Skeletal muscle satellite cell (primary cell): Measurements from ENCODE around the gene RAB19. TPM values are rescaled to one million over a fixed set of nuclear protein-coding genes. Genes with fewer than 3 reads are reported as not detected.

Source experiments
- H3K27me3 ChIP-seq: 2 replicates; pipeline ENCODE4 v1.7.0; 2013; ENCODE audit warnings: low read length; ENCODE audit not compliant: control insufficient read depth, insufficient read depth
- H3K36me3 ChIP-seq: 2 replicates; pipeline ENCODE4 v1.7.0; 2013; ENCODE audit warnings: mild to moderate bottlenecking, control low read depth, low read length; ENCODE audit not compliant: insufficient read depth
- H3K4me1 ChIP-seq: 2 replicates; pipeline ENCODE4 v1.7.0; 2013; ENCODE audit warnings: low read length; ENCODE audit not compliant: control insufficient read depth, insufficient read depth
- H3K4me2 ChIP-seq: 2 replicates; pipeline ENCODE4 v1.7.0; 2013; ENCODE audit warnings: mild to moderate bottlenecking, low read length
- H3K4me3 ChIP-seq: 2 replicates; pipeline ENCODE4 v1.7.0; 2013; ENCODE audit warnings: low read length
- H3K9ac ChIP-seq: 2 replicates; pipeline ENCODE4 v1.7.0; 2013; ENCODE audit warnings: mild to moderate bottlenecking, low read depth, low read length, moderate library complexity
- H3K9me3 ChIP-seq: replicated peaks from 2 replicates; pipeline ENCODE4 v1.7.0; 2013; ENCODE audit warnings: mild to moderate bottlenecking, control low read depth, low read length
- small RNA-seq: library from RNA; depleted of rRNA; stranded (forward); fragments of <200 nt; gene quantifications from one replicate; pipeline ENCODE3, GENCODE V24; 2012

RAB19 gene

GRCh38 chr7:140455743-140456142 lies 51.9 kb downstream of the RAB19 start:
- Histone ChIP-seq H3K4me2 (no peak overlapping the region), H3K9ac (no peak overlapping the region), H3K36me3 (peaks cover 44% of the 10 kb centered on the region), H3K27me3 (no peaks in the 10 kb centered on the region), H3K4me3 (no peak overlapping the region), H3K4me1 (no peaks in the 10 kb centered on the region), H3K9me3 (no peaks in the 10 kb centered on the region)

GRCh38 chr7:140456551-140457051 lies 52.7 kb downstream of the RAB19 start:
- Histone ChIP-seq H3K4me1 (no peaks in the 10 kb centered on the region), H3K9me3 (no peaks in the 10 kb centered on the region), H3K27me3 (no peaks in the 10 kb centered on the region), H3K4me2 (no peak overlapping the region), H3K4me3 (no peak overlapping the region), H3K36me3 (peaks cover 46% of the 10 kb centered on the region), H3K9ac (no peak overlapping the region)

GRCh38 chr7:140458201-140458600 lies 54.3 kb downstream of the RAB19 start:
- no peaks in the 10 kb centered on the region for H3K4me1 ChIP-seq
- H3K36me3 ChIP-seq: peaks cover 49% of the 10 kb centered on the region
- no peaks in the 10 kb centered on the region for H3K27me3 ChIP-seq

GRCh38 chr7:140458916-140459315 lies 55.1 kb downstream of the RAB19 start:
- Histone ChIP-seq H3K9me3 (no peaks in the 10 kb centered on the region), H3K4me1 (no peaks in the 10 kb centered on the region), H3K4me2 (no peak overlapping the region), H3K9ac (no peak overlapping the region), H3K27me3 (no peaks in the 10 kb centered on the region), H3K36me3 (peaks cover 49% of the 10 kb centered on the region), H3K4me3 (no peak overlapping the region)

More at GRCh38 chr7:140458201-140458600, 54.3 kb downstream of the RAB19 start:
- Histone ChIP-seq H3K4me2 (no peak overlapping the region), H3K9ac (no peak overlapping the region), H3K9me3 (no peaks in the 10 kb centered on the region), H3K4me3 (no peak overlapping the region)

GRCh38 chr7:140463111-140463510 lies 59.3 kb downstream of the RAB19 start:
- Histone ChIP-seq H3K27me3 (no peaks in the 10 kb centered on the region), H3K4me2 (no peak overlapping the region), H3K4me1 (no peaks in the 10 kb centered on the region), H3K9me3 (no peaks in the 10 kb centered on the region), H3K36me3 (peaks cover 25% of the 10 kb centered on the region), H3K9ac (no peak overlapping the region), H3K4me3 (no peak overlapping the region)

GRCh38 chr7:140475747-140476333 lies 72.0 kb downstream of the RAB19 start:
- Histone ChIP-seq H3K4me2 (no peak overlapping the region), H3K36me3 (peaks cover 5% of the 10 kb centered on the region), H3K4me1 (peaks cover 3% of the 10 kb centered on the region), H3K27me3 (no peaks in the 10 kb centered on the region), H3K9me3 (no peaks in the 10 kb centered on the region), H3K9ac (no peak overlapping the region), H3K4me3 (no peak overlapping the region)

GRCh38 chr7:140476698-140477261 lies 72.9 kb downstream of the RAB19 start:
- no peak overlapping the region for H3K4me3 ChIP-seq

More at GRCh38 chr7:140476698-140477261, 72.9 kb downstream of the RAB19 start:
- no peaks in the 10 kb centered on the region for H3K27me3 ChIP-seq
- peaks cover 3% of the 10 kb centered on the region for H3K4me1 ChIP-seq
- H3K9me3 ChIP-seq: no peaks in the 10 kb centered on the region
- H3K4me2 ChIP-seq: no peak overlapping the region
- no peak overlapping the region for H3K9ac ChIP-seq
- peaks cover under 1% of the 10 kb centered on the region for H3K36me3 ChIP-seq

Small RNAs within 50 kb of the gene (small RNA-seq; reads per million reads assigned to genes)
- gene RNA5SP247 (not detected), gene RNA5SP248 (88.4 reads per million, percentile 97 among the genes with 10 or more reads in this experiment)
